Measurements from ENCODE around the gene JADE3. TPM values are rescaled to one million over a fixed set of nuclear protein-coding genes. Genes with fewer than 3 reads are reported as not detected.
A peak's percentile ranks its signal among the peaks of the same experiment; 100 is the strongest.

JADE3 gene
- total RNA-seq, 1 experiment from 2014 or later = 17.0 TPM

- H3K36me3 Mint-ChIP-seq (ENCODE audit: insufficient read depth, unreplicated experiment) = no peaks in the 10 kb centered on the region
- peak; percentile 35 for DNase-seq
- no peaks in the 10 kb centered on the region for H3K9me3 Mint-ChIP-seq (ENCODE audit: low read depth, unreplicated experiment)
- CTCF ChIA-PET = interaction anchor here (0.6 to 2.0 kb wide), 4 partner anchors 11 to 126 kb away, joined by 3 to 16 read pairs (median 4); partner anchors contain the start of genes NDUFB11 and RBM10
- H3K27me3 Mint-ChIP-seq (ENCODE audit: unreplicated experiment) = no peaks in the 10 kb centered on the region
- H3K4me3 Mint-ChIP-seq (ENCODE audit: low read depth, unreplicated experiment) = no peak overlapping the region
- intact Hi-C loops (cut with micrococcal nuclease; ENCODE audit: unreplicated experiment) = loop anchor here (1.0 to 10.0 kb wide), 2 partner anchors 127 to 226 kb away; no protein-coding TSS in a partner anchor
- H3K27ac Mint-ChIP-seq (ENCODE audit: unreplicated experiment) = no peak overlapping the region
- TF ChIP-seq, protein P1, sequence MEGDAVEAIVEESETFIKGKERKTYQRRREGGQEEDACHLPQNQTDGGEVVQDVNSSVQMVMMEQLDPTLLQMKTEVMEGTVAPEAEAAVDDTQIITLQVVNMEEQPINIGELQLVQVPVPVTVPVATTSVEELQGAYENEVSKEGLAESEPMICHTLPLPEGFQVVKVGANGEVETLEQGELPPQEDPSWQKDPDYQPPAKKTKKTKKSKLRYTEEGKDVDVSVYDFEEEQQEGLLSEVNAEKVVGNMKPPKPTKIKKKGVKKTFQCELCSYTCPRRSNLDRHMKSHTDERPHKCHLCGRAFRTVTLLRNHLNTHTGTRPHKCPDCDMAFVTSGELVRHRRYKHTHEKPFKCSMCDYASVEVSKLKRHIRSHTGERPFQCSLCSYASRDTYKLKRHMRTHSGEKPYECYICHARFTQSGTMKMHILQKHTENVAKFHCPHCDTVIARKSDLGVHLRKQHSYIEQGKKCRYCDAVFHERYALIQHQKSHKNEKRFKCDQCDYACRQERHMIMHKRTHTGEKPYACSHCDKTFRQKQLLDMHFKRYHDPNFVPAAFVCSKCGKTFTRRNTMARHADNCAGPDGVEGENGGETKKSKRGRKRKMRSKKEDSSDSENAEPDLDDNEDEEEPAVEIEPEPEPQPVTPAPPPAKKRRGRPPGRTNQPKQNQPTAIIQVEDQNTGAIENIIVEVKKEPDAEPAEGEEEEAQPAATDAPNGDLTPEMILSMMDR (IDR thresholded peaks at IDR 0.05; ENCODE audit: unreplicated experiment) = no peak
- BruUV-seq (replicated peaks) = no TSS peak
- no peaks in the 10 kb centered on the region for H3K4me1 Mint-ChIP-seq (ENCODE audit: low read depth, unreplicated experiment)
Measured at GRCh38 chrX:47030339-47030738, 118.1 kb downstream of the JADE3 start.

- Mint-ChIP-seq H3K27me3 (ENCODE audit: unreplicated experiment) (no peaks in the 10 kb centered on the region), H3K4me1 (ENCODE audit: low read depth, unreplicated experiment) (no peaks in the 10 kb centered on the region), H3K9me3 (ENCODE audit: low read depth, unreplicated experiment) (no peaks in the 10 kb centered on the region), H3K4me3 (ENCODE audit: low read depth, unreplicated experiment) (no peak overlapping the region), H3K27ac (ENCODE audit: unreplicated experiment) (no peak overlapping the region), H3K36me3 (ENCODE audit: insufficient read depth, unreplicated experiment) (no peaks in the 10 kb centered on the region)
- no TSS peak for BruUV-seq (replicated peaks)
- CTCF ChIA-PET = no interaction called here
- intact Hi-C loops (cut with micrococcal nuclease; ENCODE audit: unreplicated experiment) = no loop called here
- TF ChIP-seq, protein P1 (IDR thresholded peaks at IDR 0.05; ENCODE audit: unreplicated experiment) = no peak
- no peak for DNase-seq
Measured at GRCh38 chrX:47047989-47048388, 135.8 kb downstream of the JADE3 start.

- intact Hi-C loops (cut with micrococcal nuclease; ENCODE audit: unreplicated experiment) = no loop called here
- Mint-ChIP-seq H3K27me3 (ENCODE audit: unreplicated experiment) (no peaks in the 10 kb centered on the region), H3K4me3 (ENCODE audit: low read depth, unreplicated experiment) (no peak overlapping the region), H3K4me1 (ENCODE audit: low read depth, unreplicated experiment) (peaks cover 7% of the 10 kb centered on the region), H3K27ac (ENCODE audit: unreplicated experiment) (no peak overlapping the region), H3K36me3 (ENCODE audit: insufficient read depth, unreplicated experiment) (no peaks in the 10 kb centered on the region), H3K9me3 (ENCODE audit: low read depth, unreplicated experiment) (no peaks in the 10 kb centered on the region)
- BruUV-seq (replicated peaks) = no TSS peak
- no peak for DNase-seq
- CTCF ChIA-PET = no interaction called here
- TF ChIP-seq, protein P1 (IDR thresholded peaks at IDR 0.05; ENCODE audit: unreplicated experiment) = no peak
Measured at GRCh38 chrX:47059142-47059874, 147.1 kb downstream of the JADE3 start.

GRCh38 chrX:47060708-47061107, 148.5 kb downstream of the JADE3 start:
- H3K9me3 Mint-ChIP-seq (ENCODE audit: low read depth, unreplicated experiment) = no peaks in the 10 kb centered on the region
- no TSS peak for BruUV-seq (replicated peaks)

More at GRCh38 chrX:47060708-47061107, 148.5 kb downstream of the JADE3 start:
- Mint-ChIP-seq H3K4me3 (ENCODE audit: low read depth, unreplicated experiment) (no peak overlapping the region), H3K27ac (ENCODE audit: unreplicated experiment) (no peak overlapping the region), H3K4me1 (ENCODE audit: low read depth, unreplicated experiment) (peaks cover 7% of the 10 kb centered on the region), H3K27me3 (ENCODE audit: unreplicated experiment) (no peaks in the 10 kb centered on the region), H3K36me3 (ENCODE audit: insufficient read depth, unreplicated experiment) (no peaks in the 10 kb centered on the region)
- DNase-seq = no peak
- intact Hi-C loops (cut with micrococcal nuclease; ENCODE audit: unreplicated experiment) = no loop called here
- CTCF ChIA-PET = no interaction called here
- TF ChIP-seq, protein P1 (IDR thresholded peaks at IDR 0.05; ENCODE audit: unreplicated experiment) = no peak
